ENCODE results near the gene RDH8. TPM values are rescaled to one million over a fixed set of nuclear protein-coding genes. Genes with fewer than 3 reads are reported as not detected.

RDH8 gene
- total RNA-seq, 1 experiment from 2014 or later: not detected

DNA sequence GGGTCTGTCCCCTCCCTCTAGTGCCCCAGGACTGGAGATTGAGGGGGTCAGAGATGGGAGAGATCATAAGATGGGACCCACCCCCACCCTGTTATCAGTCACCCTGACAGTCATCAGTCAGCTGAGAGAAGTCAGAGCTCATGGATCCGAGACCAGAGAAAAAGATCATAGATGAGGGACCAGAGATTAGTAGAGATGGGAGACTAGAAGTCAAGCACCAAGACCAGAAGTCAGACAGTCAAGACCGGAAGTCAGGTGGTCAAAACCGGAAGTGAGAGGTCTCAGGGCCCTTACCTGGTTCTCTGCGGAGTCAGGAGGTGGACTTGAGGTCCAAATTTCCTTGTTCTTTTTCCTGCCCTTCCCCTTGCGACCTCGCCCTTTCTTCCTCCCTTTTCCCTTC, 10.0 kb upstream of the RDH8 start:
- intact Hi-C loops (cut with micrococcal nuclease; ENCODE audit: unreplicated experiment): no loop called here
- H3K36me3 ChIP-seq (ENCODE audit: control insufficient read depth, insufficient read depth, low read length): no peaks in the 10 kb centered on the region
- Mint-ChIP-seq H3K27ac (ENCODE audit: unreplicated experiment) (no peak overlapping the region), H3K4me3 (ENCODE audit: unreplicated experiment) (no peak overlapping the region), H3K4me1 (ENCODE audit: low read depth, unreplicated experiment) (no peaks in the 10 kb centered on the region), H3K27me3 (ENCODE audit: insufficient read depth, unreplicated experiment) (peaks cover 18% of the 10 kb centered on the region), H3K36me3 (ENCODE audit: insufficient read depth, unreplicated experiment) (no peaks in the 10 kb centered on the region), H3K9me3 (ENCODE audit: unreplicated experiment) (no peaks in the 10 kb centered on the region)
- CTCF ChIA-PET: no interaction called here
- no peak overlapping the region for H3K4me3 ChIP-seq (ENCODE audit: low read depth, low read length)
- no peak for TF ChIP-seq CTCF (IDR thresholded peaks at IDR 0.05; ENCODE audit: insufficient read depth in 1 of 2, low read depth in 1 of 2, low read length in 1 of 2, severe bottlenecking in 1 of 2, unreplicated experiment in 1 of 2)
- no peaks in the 10 kb centered on the region for H3K27me3 ChIP-seq (replicated peaks; ENCODE audit: control insufficient read depth, insufficient read depth, low read length)
- no peaks in the 10 kb centered on the region for H3K9me3 ChIP-seq
- POLR2A ChIA-PET: no interaction called here
- DNase-seq: no peak
- no peaks in the 10 kb centered on the region for H3K4me1 ChIP-seq
- BruUV-seq (replicated peaks): no TSS peak

DNA sequence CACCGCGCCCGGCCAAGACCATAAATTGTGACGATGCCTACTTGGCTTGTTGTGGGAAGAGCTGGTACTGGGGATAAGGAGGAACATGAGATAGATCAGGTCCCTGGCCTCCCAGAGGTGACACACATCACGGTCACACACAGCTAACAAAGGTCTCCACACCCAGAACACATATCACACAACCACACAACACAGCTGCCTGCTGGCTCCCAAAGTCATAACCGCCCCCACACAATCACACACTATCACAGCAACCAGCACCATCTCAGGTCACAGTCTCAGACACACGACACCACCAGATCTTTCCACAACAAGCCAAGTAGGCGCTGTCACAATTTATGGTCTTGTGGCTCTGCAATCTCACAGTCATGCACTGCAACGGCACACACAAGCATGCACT, 8.7 kb upstream of the RDH8 start:
- POLR2A ChIA-PET: no interaction called here
- peaks cover 8% of the 10 kb centered on the region for H3K4me1 Mint-ChIP-seq (ENCODE audit: low read depth, unreplicated experiment)

DNA sequence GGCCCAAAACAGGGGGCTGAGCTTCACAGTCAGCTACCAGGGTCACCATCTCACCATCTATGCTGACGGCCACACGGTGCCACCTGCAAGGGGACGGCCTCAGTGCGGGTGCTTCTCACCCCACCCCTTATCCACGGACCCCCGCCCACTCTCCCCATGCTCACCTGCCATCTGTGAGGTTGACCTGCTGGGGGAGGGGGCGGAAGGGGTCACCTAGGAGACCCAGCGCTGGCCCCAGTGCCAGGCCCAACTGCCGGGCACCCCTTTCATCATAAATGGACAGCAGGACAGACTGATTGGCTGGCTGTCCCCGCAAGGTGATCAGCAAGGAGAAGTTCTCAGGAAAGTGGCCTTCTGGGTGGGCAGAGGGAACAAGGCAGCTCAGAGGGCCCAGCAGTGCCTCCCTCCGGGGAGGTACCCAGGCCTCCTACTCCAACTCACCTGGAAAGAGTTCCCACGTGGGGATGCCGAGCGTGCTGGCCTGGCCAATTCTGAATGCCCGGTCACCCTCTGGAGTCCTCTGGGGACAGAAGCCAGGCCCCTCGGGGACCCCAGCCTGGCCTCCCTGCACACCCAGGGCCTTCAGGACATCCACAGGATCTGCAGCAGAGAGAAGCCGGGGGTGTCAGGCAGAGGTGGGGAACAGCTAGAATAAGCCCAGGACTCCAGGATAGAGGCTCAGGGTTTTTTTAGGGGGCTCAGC, 7.5 kb upstream of the RDH8 start:
- no TSS peak for BruUV-seq (replicated peaks)
- ChIA-PET POLR2A (no interaction called here), CTCF (interaction anchor here (0.6 kb wide), 1 partner anchor 22 kb away, joined by 4 read pairs; no protein-coding TSS in a partner anchor)
- Mint-ChIP-seq H3K4me3 (ENCODE audit: unreplicated experiment) (no peak overlapping the region), H3K27me3 (ENCODE audit: insufficient read depth, unreplicated experiment) (peaks cover 13% of the 10 kb centered on the region), H3K27ac (ENCODE audit: unreplicated experiment) (no peak overlapping the region), H3K9me3 (ENCODE audit: unreplicated experiment) (no peaks in the 10 kb centered on the region), H3K4me1 (ENCODE audit: low read depth, unreplicated experiment) (peaks cover 12% of the 10 kb centered on the region), H3K36me3 (ENCODE audit: insufficient read depth, unreplicated experiment) (peaks cover 7% of the 10 kb centered on the region)
- TF ChIP-seq CTCF (IDR thresholded peaks at IDR 0.05; ENCODE audit: insufficient read depth in 1 of 2, low read depth in 1 of 2, low read length in 1 of 2, severe bottlenecking in 1 of 2, unreplicated experiment in 1 of 2): no peak
- intact Hi-C loops (cut with micrococcal nuclease; ENCODE audit: unreplicated experiment): no loop called here
- no peaks in the 10 kb centered on the region for H3K9me3 ChIP-seq
- no peaks in the 10 kb centered on the region; the same call in 1 of the 2 replicates for H3K27me3 ChIP-seq (replicated peaks; ENCODE audit: control insufficient read depth, insufficient read depth, low read length)
- 0 out of 2 replicates have a peak, but pooled peaks cover 4% of the 10 kb centered on the region for H3K4me1 ChIP-seq
- no peak overlapping the region for H3K4me3 ChIP-seq (ENCODE audit: low read depth, low read length)
- DNase-seq: no peak
- H3K36me3 ChIP-seq (ENCODE audit: control insufficient read depth, insufficient read depth, low read length): no peaks in the 10 kb centered on the region

More for the DNA sequence above, 8.7 kb upstream of the RDH8 start:
- Histone ChIP-seq H3K9me3 (no peaks in the 10 kb centered on the region), H3K36me3 (ENCODE audit: control insufficient read depth, insufficient read depth, low read length) (no peaks in the 10 kb centered on the region), H3K4me1 (0 out of 2 replicates have a peak, but pooled peaks cover 4% of the 10 kb centered on the region), H3K4me3 (ENCODE audit: low read depth, low read length) (no peak overlapping the region), H3K27me3 (replicated peaks; ENCODE audit: control insufficient read depth, insufficient read depth, low read length) (no peaks in the 10 kb centered on the region; the same call in 1 of the 2 replicates)
- Mint-ChIP-seq H3K9me3 (ENCODE audit: unreplicated experiment) (no peaks in the 10 kb centered on the region), H3K27ac (ENCODE audit: unreplicated experiment) (no peak overlapping the region), H3K36me3 (ENCODE audit: insufficient read depth, unreplicated experiment) (peaks cover 2% of the 10 kb centered on the region), H3K27me3 (ENCODE audit: insufficient read depth, unreplicated experiment) (peaks cover 15% of the 10 kb centered on the region), H3K4me3 (ENCODE audit: unreplicated experiment) (no peak overlapping the region)
- no peak for DNase-seq
- intact Hi-C loops (cut with micrococcal nuclease; ENCODE audit: unreplicated experiment): no loop called here
- no peak for TF ChIP-seq CTCF (IDR thresholded peaks at IDR 0.05; ENCODE audit: insufficient read depth in 1 of 2, low read depth in 1 of 2, low read length in 1 of 2, severe bottlenecking in 1 of 2, unreplicated experiment in 1 of 2)
- no TSS peak for BruUV-seq (replicated peaks)
- CTCF ChIA-PET: no interaction called here
